SK-N-SH (cell line): ENCODE results near the gene ZIC1. TPM values are rescaled to one million over a fixed set of nuclear protein-coding genes. Genes with fewer than 3 reads are reported as not detected.

Source experiments
- CTCF ChIA-PET: fragments of 300-600, 350-600 bp; formaldehyde crosslinking; extraction: SDS; loops from one replicate; lab custom pipeline; 2021; lab: Yijun Ruan, JAX
- POLR2A ChIA-PET: fragments of 350-600 bp; sonication (Branson Sonifier 250); formaldehyde crosslinking; extraction: SDS; loops from one replicate; lab custom pipeline; 2020; ENCODE audit warnings: antibody characterized with exemption, inconsistent platforms; lab: Yijun Ruan, JAX
- DNase-seq: peaks from one replicate; pipeline ENCODE4 v3.0.0; 2012
- H2AFZ ChIP-seq: fragments of 200-600 bp; sonication (generic); 2 replicates; pipeline ENCODE4 v1.8.1; 2016; ENCODE audit warnings: antibody characterized with exemption, mild to moderate bottlenecking, low read depth
- H3F3A ChIP-seq: fragments of 200-600 bp; sonication (generic); replicated peaks from 2 replicates; pipeline ENCODE3; 2016; ENCODE audit warnings: antibody characterized with exemption, mild to moderate bottlenecking; ENCODE audit not compliant: insufficient read depth
- H3K27ac ChIP-seq, 2 experiments: fragments of 200-500 bp in 1 of 2; fragments of 200-600 bp in 1 of 2; sonication (Bioruptor generic) in 1 of 2; sonication (generic), shearing (Covaris generic) in 1 of 2; 2 replicates each; pipeline versions ENCODE4 v1.5.1 to v1.6.1; 2014 to 2016; ENCODE audit warnings: low read depth in 2 of 2, inconsistent platforms in 1 of 2, low read length in 1 of 2, mild to moderate bottlenecking in 1 of 2, mixed read lengths in 1 of 2
- H3K27me3 ChIP-seq: fragments of 200-600 bp; sonication (generic), shearing (Covaris generic); 2 replicates; pipeline ENCODE4 v1.6.1; 2016; ENCODE audit warnings: mixed run types; ENCODE audit not compliant: insufficient read depth
- H3K36me3 ChIP-seq, 2 experiments: fragments of 200-500 bp in 1 of 2; fragments of 200-600 bp in 1 of 2; sonication (Bioruptor generic) in 1 of 2; sonication (generic) in 1 of 2; replicated peaks in 1 of 2; 2 replicates each; pipeline versions ENCODE3 to v1.5.1; 2014 to 2016; ENCODE audit warnings: low read length in 1 of 2, mild to moderate bottlenecking in 1 of 2; ENCODE audit not compliant: insufficient read depth in 2 of 2, control insufficient read depth in 1 of 2
- H3K4me1 ChIP-seq, 2 experiments: fragments of 200-500 bp in 1 of 2; fragments of 200-600 bp in 1 of 2; sonication (Bioruptor generic) in 1 of 2; sonication (generic), shearing (Covaris generic) in 1 of 2; 2 replicates each; pipeline versions ENCODE4 v1.5.1 to v1.6.1; 2014 to 2016; ENCODE audit warnings: low read depth in 1 of 2, low read length in 1 of 2, mixed run types in 1 of 2; ENCODE audit not compliant: insufficient read depth in 2 of 2, control insufficient read depth in 1 of 2
- H3K4me2 ChIP-seq: fragments of 200-600 bp; sonication (generic), shearing (Covaris generic); 2 replicates; pipeline ENCODE4 v1.6.1; 2017; ENCODE audit warnings: mixed run types
- H3K4me3 ChIP-seq, 2 experiments: fragments of 200-500 bp in 1 of 2; fragments of 200-600 bp in 1 of 2; sonication (Bioruptor generic) in 1 of 2; sonication (generic), shearing (Covaris generic) in 1 of 2; 2 replicates each; pipeline versions ENCODE4 v1.5.1 to v1.8.1; 2014 to 2016; ENCODE audit warnings: low read depth in 2 of 2, inconsistent platforms in 1 of 2, low read length in 1 of 2, mild to moderate bottlenecking in 1 of 2, mixed read lengths in 1 of 2, moderate library complexity in 1 of 2
- H3K79me2 ChIP-seq: fragments of 200-600 bp; sonication (generic); 2 replicates; pipeline ENCODE4 v1.8.1; 2017; ENCODE audit warnings: mild to moderate bottlenecking; ENCODE audit not compliant: insufficient read depth
- H3K9ac ChIP-seq: fragments of 200-600 bp; sonication (generic); 2 replicates; pipeline ENCODE4 v1.6.1; 2017; ENCODE audit warnings: mixed run types
- H3K9me2 ChIP-seq: fragments of 200-600 bp; sonication (generic); 2 replicates; pipeline ENCODE4 v1.6.1; 2017; ENCODE audit warnings: mixed run types
- H3K9me3 ChIP-seq: fragments of 200-600 bp; sonication (generic); 2 replicates; pipeline ENCODE4 v1.6.1; 2017; ENCODE audit warnings: mixed run types, mild to moderate bottlenecking, moderate library complexity
- H4K20me1 ChIP-seq: fragments of 200-600 bp; sonication (generic); 2 replicates; pipeline ENCODE4 v1.6.1; 2017; ENCODE audit warnings: mild to moderate bottlenecking, mixed run types; ENCODE audit not compliant: insufficient read depth
- CHD2 ChIP-seq: fragments of 150-350 bp; IDR thresholded peaks from 2 replicates; pipeline ENCODE4 v1.6.1; 2018; ENCODE audit warnings: low read length; ENCODE audit not compliant: partially characterized antibody
- EZH2phosphoT487 ChIP-seq: fragments of 200-600 bp; sonication (generic); IDR thresholded peaks from 2 replicates; pipeline ENCODE4 v1.6.1; 2017; ENCODE audit warnings: low read depth, mixed run types, mild to moderate bottlenecking, antibody characterized with exemption, moderate library complexity, borderline replicate concordance
- FOSL2 ChIP-seq: IDR thresholded peaks from 2 replicates; pipeline ENCODE4 v1.4.0; 2012; ENCODE audit warnings: low read depth, mild to moderate bottlenecking, moderate library complexity, borderline replicate concordance
- FOXM1 ChIP-seq: IDR thresholded peaks from 2 replicates; pipeline ENCODE4 v1.4.0; 2012; ENCODE audit warnings: low read depth, mild to moderate bottlenecking
- GABPA ChIP-seq: IDR thresholded peaks from 2 replicates; pipeline ENCODE4 v1.4.0; 2012; ENCODE audit warnings: low read depth, mild to moderate bottlenecking
- JUND ChIP-seq: IDR thresholded peaks from 2 replicates; pipeline ENCODE4 v1.4.0; 2012
- NFIC ChIP-seq: IDR thresholded peaks from 2 replicates; pipeline ENCODE4 v1.4.0; 2012; ENCODE audit warnings: borderline replicate concordance
- POLR2AphosphoS5 ChIP-seq: IDR thresholded peaks from 2 replicates; pipeline ENCODE4 v1.6.1; 2012; ENCODE audit warnings: low read depth, low read length
- RAD21 ChIP-seq: IDR thresholded peaks from 2 replicates; pipeline ENCODE4 v1.6.1; 2012; ENCODE audit warnings: mild to moderate bottlenecking, low read length
- RCOR1 ChIP-seq: fragments of 150-350 bp; IDR thresholded peaks from 2 replicates; pipeline ENCODE4 v1.6.1; 2017; ENCODE audit warnings: antibody characterized with exemption, low read length
- RFX5 ChIP-seq: IDR thresholded peaks from 2 replicates; pipeline ENCODE4 v1.6.1; 2012; ENCODE audit warnings: mild to moderate bottlenecking, improper control_type of control experiment, low read length
- RXRA ChIP-seq: IDR thresholded peaks from 2 replicates; pipeline ENCODE4 v1.4.0; 2012; ENCODE audit warnings: low read depth, mild to moderate bottlenecking, borderline replicate concordance
- SIN3A ChIP-seq: IDR thresholded peaks from 2 replicates; pipeline ENCODE4 v1.6.1; 2012; ENCODE audit warnings: low read depth, mild to moderate bottlenecking, low read length, moderate library complexity, borderline replicate concordance
- SMC3 ChIP-seq: IDR thresholded peaks from 2 replicates; pipeline ENCODE4 v1.6.1; 2012; ENCODE audit warnings: low read depth, low read length, improper control_type of control experiment
- TAF1 ChIP-seq: IDR thresholded peaks from 2 replicates; pipeline ENCODE4 v1.6.1; 2012; ENCODE audit warnings: low read depth, mild to moderate bottlenecking, low read length, moderate library complexity, borderline replicate concordance
- TCF12 ChIP-seq: IDR thresholded peaks from 2 replicates; pipeline ENCODE4 v1.4.0; 2012
- YY1 ChIP-seq: IDR thresholded peaks from 2 replicates; pipeline ENCODE4 v1.4.0; 2012; ENCODE audit warnings: low read depth, mild to moderate bottlenecking
- ZBTB33 ChIP-seq: IDR thresholded peaks from 2 replicates; pipeline ENCODE4 v1.4.0; 2012; ENCODE audit warnings: low read depth, borderline replicate concordance
- WGBS: methylation state at CpG from one replicate; pipeline ENCODE4 v1.1.6; 2017; ENCODE audit warnings: low lambda C conversion rate; 5-methylcytosine and 5-hydroxymethylcytosine counted together
- polyA plus RNA-seq, 3 experiments: library from polyadenylated mRNA; depleted of rRNA; stranded (reverse); fragments of >200 nt; gene quantifications; 2 replicates each; pipeline ENCODE4 v1.2.3, GENCODE V29; 2012
- TF ChIP-seq, protein P1 (sequence below): fragments of 200-600 bp; sonication (generic); IDR thresholded peaks from 2 replicates; pipeline ENCODE4 v1.6.1; 2017; ENCODE audit warnings: antibody characterized with exemption, mild to moderate bottlenecking, moderate library complexity

ZIC1 gene
- polyA plus RNA-seq, 1 of the 3 experiments (the other 2 are of a cell fraction) = 16.7 TPM

GRCh38 chr3:147373301-147373700, 35.9 kb upstream of the ZIC1 start:
- Histone ChIP-seq H3K9me3 (no peaks in the 10 kb centered on the region), H3K36me3 (no peaks in the 10 kb centered on the region), H3K79me2 (no peaks in the 10 kb centered on the region), H2AFZ (no peak overlapping the region), H3F3A (no peaks in the 10 kb centered on the region), H3K4me3 (no peak overlapping the region), H3K9ac (no peak overlapping the region), H3K4me2 (no peak overlapping the region), H3K27me3 (peaks cover 80% of the 10 kb centered on the region), H4K20me1 (no peaks in the 10 kb centered on the region), H3K4me1 (no peaks in the 10 kb centered on the region), H3K27ac (no peak overlapping the region), H3K9me2 (no peaks in the 10 kb centered on the region)
- no peak for DNase-seq
- ChIA-PET POLR2A (no interaction called here), CTCF (interaction anchor here (0.7 to 1.3 kb wide), 3 partner anchors 12 to 25 kb away, joined by 3 to 5 read pairs (median 3); no protein-coding TSS in a partner anchor)
- 20% methylated on average over 5 of the region's 6 CpGs for WGBS
- TF ChIP-seq POLR2AphosphoS5 (no peak), RFX5 (no peak)

GRCh38 chr3:147377412-147378367, 31.5 kb upstream of the ZIC1 start:
- Histone ChIP-seq H3K9me3 (no peaks in the 10 kb centered on the region), H4K20me1 (no peaks in the 10 kb centered on the region), H3K27ac (no peak overlapping the region), H3F3A (no peaks in the 10 kb centered on the region), H3K36me3 (no peaks in the 10 kb centered on the region), H2AFZ (no peak overlapping the region), H3K4me1 (no peaks in the 10 kb centered on the region), H3K4me3 (no peak overlapping the region), H3K4me2 (no peak overlapping the region), H3K9ac (no peak overlapping the region), H3K9me2 (no peaks in the 10 kb centered on the region), H3K79me2 (no peaks in the 10 kb centered on the region), H3K27me3 (peaks cover 48% of the 10 kb centered on the region)
- TF ChIP-seq POLR2AphosphoS5 (no peak), EZH2phosphoT487 (no peak), CHD2 (no peak), NFIC (no peak), RFX5 (no peak), FOXM1 (no peak)
- no peak for DNase-seq
- CTCF ChIA-PET = interaction anchor here (0.7 to 1.2 kb wide), 4 partner anchors 17 to 700 kb away, joined by 3 read pairs; no protein-coding TSS in a partner anchor
- POLR2A ChIA-PET = no interaction called here
- WGBS = 36% methylated on average over 26 of the region's 30 CpGs

DNA sequence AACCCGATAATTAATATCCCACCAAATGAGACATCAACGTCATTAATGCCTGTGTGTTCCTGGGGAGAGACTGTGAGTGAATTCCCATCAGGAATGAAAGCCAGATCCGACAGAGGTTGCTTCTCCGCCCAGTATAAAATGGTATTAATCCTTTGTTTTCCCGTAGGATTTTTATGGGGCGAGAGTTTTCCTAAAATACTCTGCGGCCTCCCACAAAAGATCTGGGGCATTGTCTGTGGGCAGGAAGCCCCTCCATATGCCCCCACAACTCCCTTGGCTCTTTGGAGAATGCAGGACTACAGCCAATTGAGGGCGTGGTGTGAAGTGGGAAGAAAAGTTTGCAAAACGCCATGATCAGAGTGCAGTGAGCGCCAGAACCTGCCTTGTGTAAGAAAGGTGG, 29.5 kb upstream of the ZIC1 start:
- Histone ChIP-seq H3K9me2 (no peaks in the 10 kb centered on the region), H3K9me3 (no peaks in the 10 kb centered on the region), H3K79me2 (no peaks in the 10 kb centered on the region), H3K4me2 (no peak overlapping the region), H3K27me3 (peaks cover 38% of the 10 kb centered on the region), H3K9ac (no peak overlapping the region), H3K4me1 (no peaks in the 10 kb centered on the region), H3K4me3 (no peak overlapping the region), H3K36me3 (no peaks in the 10 kb centered on the region), H3K27ac (no peak overlapping the region), H4K20me1 (no peaks in the 10 kb centered on the region), H3F3A (no peaks in the 10 kb centered on the region), H2AFZ (no peak overlapping the region)
- WGBS = 36% methylated on average over 9 of the region's 10 CpGs
- no peak for DNase-seq
- POLR2A ChIA-PET = no interaction called here
- CTCF ChIA-PET = no interaction called here
- TF ChIP-seq SMC3 (no peak), JUND (no peak), FOSL2 (no peak), RFX5 (no peak), TAF1 (no peak), POLR2AphosphoS5 (no peak), TCF12 (no peak), RAD21 (no peak), SIN3A (no peak), ZBTB33 (no peak), RXRA (no peak), YY1 (no peak), GABPA (no peak), RCOR1 (no peak)
- TF ChIP-seq, protein P1, sequence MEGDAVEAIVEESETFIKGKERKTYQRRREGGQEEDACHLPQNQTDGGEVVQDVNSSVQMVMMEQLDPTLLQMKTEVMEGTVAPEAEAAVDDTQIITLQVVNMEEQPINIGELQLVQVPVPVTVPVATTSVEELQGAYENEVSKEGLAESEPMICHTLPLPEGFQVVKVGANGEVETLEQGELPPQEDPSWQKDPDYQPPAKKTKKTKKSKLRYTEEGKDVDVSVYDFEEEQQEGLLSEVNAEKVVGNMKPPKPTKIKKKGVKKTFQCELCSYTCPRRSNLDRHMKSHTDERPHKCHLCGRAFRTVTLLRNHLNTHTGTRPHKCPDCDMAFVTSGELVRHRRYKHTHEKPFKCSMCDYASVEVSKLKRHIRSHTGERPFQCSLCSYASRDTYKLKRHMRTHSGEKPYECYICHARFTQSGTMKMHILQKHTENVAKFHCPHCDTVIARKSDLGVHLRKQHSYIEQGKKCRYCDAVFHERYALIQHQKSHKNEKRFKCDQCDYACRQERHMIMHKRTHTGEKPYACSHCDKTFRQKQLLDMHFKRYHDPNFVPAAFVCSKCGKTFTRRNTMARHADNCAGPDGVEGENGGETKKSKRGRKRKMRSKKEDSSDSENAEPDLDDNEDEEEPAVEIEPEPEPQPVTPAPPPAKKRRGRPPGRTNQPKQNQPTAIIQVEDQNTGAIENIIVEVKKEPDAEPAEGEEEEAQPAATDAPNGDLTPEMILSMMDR = no peak
